HepG2 (cell line): ENCODE results near the gene GTF3C5. TPM values are rescaled to one million over a fixed set of nuclear protein-coding genes. Genes with fewer than 3 reads are reported as not detected.

Experiments
- ATAC-seq: fragments of 200-7000 bp; cut with Tn5 transposase; 3 replicates; pipeline ENCODE4 v1.9.1; 2020; ENCODE audit warnings: mild to moderate bottlenecking, moderate library complexity
- BruUV-seq: library from RNA; stranded (reverse); fragments of 400-500 nt; replicated peaks from 2 replicates; lab custom pipeline; 2021; lab: Mats Ljungman, UMichigan
- CTCF ChIA-PET: fragments of 300-600 bp; formaldehyde crosslinking; extraction: SDS; loops from one replicate; lab custom pipeline; 2021; ENCODE audit warnings: low total read pairs, inconsistent platforms, low intra/inter-chr PET ratio; lab: Yijun Ruan, JAX
- POLR2A ChIA-PET: fragments of 350-600 bp; sonication (Branson Sonifier 250); formaldehyde crosslinking; loops from one replicate; lab custom pipeline; 2020; ENCODE audit warnings: antibody characterized with exemption, inconsistent platforms; lab: Yijun Ruan, JAX
- DNase-seq: peaks from one replicate; pipeline ENCODE4 v3.0.0-alpha.2; 2015; ENCODE audit warnings: low spot score
- FAIRE-seq: peaks from 3 replicates; lab custom pipeline; 2011; peaks lifted over from hg19 to GRCh38; lab: Jason Lieb, UNC
- H2AFZ ChIP-seq: one replicate; pipeline ENCODE4 v1.6.1; 2011; ENCODE audit warnings: low read length, inconsistent platforms
- H3K27ac ChIP-seq: fragments of 300-600 bp; 3 replicates; pipeline ENCODE4 v1.8.0; 2011; ENCODE audit warnings: mixed run types, mild to moderate bottlenecking, mixed read lengths, low read length, inconsistent platforms; ENCODE audit not compliant: insufficient read depth; ENCODE audit errors: extremely low read length
- H3K27me3 ChIP-seq, 2 experiments: fragments of 200-600 bp in 1 of 2; 2 replicates in 1 of 2; 3 replicates in 1 of 2; pipeline versions ENCODE4 v1.6.0 to v1.8.0; 2011; ENCODE audit warnings: low read length in 2 of 2, mild to moderate bottlenecking in 2 of 2, moderate library complexity in 2 of 2, inconsistent platforms in 1 of 2; ENCODE audit not compliant: insufficient read depth in 2 of 2, control insufficient read depth in 1 of 2
- H3K36me3 ChIP-seq, 2 experiments: fragments of 200-600 bp in 1 of 2; replicated peaks in 1 of 2; 2 replicates in 1 of 2; 3 replicates in 1 of 2; pipeline versions ENCODE4 v1.5.1 to v1.8.0; 2011; ENCODE audit warnings: low read length in 2 of 2, inconsistent platforms in 1 of 2; ENCODE audit not compliant: insufficient read depth in 2 of 2, control insufficient read depth in 1 of 2
- H3K4me1 ChIP-seq: 2 replicates; pipeline ENCODE4 v1.5.1; 2012; ENCODE audit warnings: low read length, inconsistent platforms; ENCODE audit not compliant: insufficient read depth
- H3K4me2 ChIP-seq: 2 replicates; pipeline ENCODE4 v1.6.0; 2011; ENCODE audit warnings: low read depth, low read length, inconsistent platforms
- H3K4me3 ChIP-seq, 3 experiments: fragments of 200-600 bp in 1 of 3; sonication (generic), shearing (Covaris generic) in 1 of 3; replicated peaks in 1 of 3; 2 replicates each; pipeline ENCODE4 v1.5.1; 2011 to 2016; ENCODE audit warnings: low read length in 3 of 3, inconsistent platforms in 2 of 3, low read depth in 2 of 3, mild to moderate bottlenecking in 2 of 3, control low read depth in 1 of 3, mixed read lengths in 1 of 3; ENCODE audit not compliant: insufficient read depth in 1 of 3
- H3K79me2 ChIP-seq: one replicate; pipeline ENCODE4 v1.6.1; 2011; ENCODE audit warnings: low read length, inconsistent platforms; ENCODE audit not compliant: insufficient read depth
- H3K9ac ChIP-seq: 2 replicates; pipeline ENCODE4 v1.6.0; 2011; ENCODE audit warnings: mild to moderate bottlenecking, low read depth, low read length, inconsistent platforms; ENCODE audit not compliant: insufficient read depth
- H3K9me3 ChIP-seq: 2 replicates; pipeline ENCODE4 v1.5.1; 2012; ENCODE audit warnings: mild to moderate bottlenecking, low read length
- H4K20me1 ChIP-seq: 2 replicates; pipeline ENCODE4 v1.6.0; 2011; ENCODE audit warnings: inconsistent platforms, mild to moderate bottlenecking, low read length, moderate library complexity; ENCODE audit not compliant: insufficient read depth
- HMGXB3 ChIP-seq: sonication (generic); formaldehyde crosslinking; IDR thresholded peaks from 2 replicates; pipeline ENCODE4 v1.4.0; 2020; ENCODE audit warnings: missing genetic modification reagents, borderline replicate concordance
- RXRA ChIP-seq: sonication (generic); formaldehyde crosslinking; IDR thresholded peaks from 2 replicates; pipeline ENCODE4 v1.5.1; 2020; ENCODE audit warnings: missing genetic modification reagents
- SKI ChIP-seq: fragments of 450-650 bp; IDR thresholded peaks from one replicate; pipeline ENCODE4 v1.6.1; 2018; ENCODE audit warnings: mild to moderate bottlenecking; ENCODE audit not compliant: partially characterized antibody
- ZFP36 ChIP-seq: fragments of 150-350 bp; IDR thresholded peaks from 2 replicates; pipeline ENCODE4 v1.6.1; 2018; ENCODE audit warnings: borderline replicate concordance, low read length, low read depth; ENCODE audit not compliant: partially characterized antibody
- ZNF468 ChIP-seq: sonication (generic); formaldehyde crosslinking; IDR thresholded peaks from 2 replicates; pipeline ENCODE4 v1.8.0; 2022; ENCODE audit warnings: mild to moderate bottlenecking, moderate library complexity, missing genetic modification reagents
- ZNF549 ChIP-seq: sonication (generic); formaldehyde crosslinking; IDR thresholded peaks from 2 replicates; pipeline ENCODE4 v1.5.0; 2020; ENCODE audit warnings: missing genetic modification reagents
- ZNF790 ChIP-seq: sonication (generic); formaldehyde crosslinking; IDR thresholded peaks from 2 replicates; pipeline ENCODE4 v1.8.0; 2022; ENCODE audit warnings: missing genetic modification reagents, mild to moderate bottlenecking, borderline replicate concordance
- WGBS: methylation state at CpG from one replicate; pipeline ENCODE4 v1.1.6; 2017; ENCODE audit warnings: low lambda C conversion rate; 5-methylcytosine and 5-hydroxymethylcytosine counted together
- in situ Hi-C: cut with HindIII; loops from 2 replicates; pipeline ENCODE4 v1.10.0; 2017; ENCODE audit warnings: low pct_unique_long_range_greater_than_20kb; ENCODE audit not compliant: extremely low pct_ligation_motif_present
- intact Hi-C: fragments of 100-400 bp; cut with micrococcal nuclease; formaldehyde crosslinking; loops from one replicate; pipeline ENCODE4 v1.10.0; 2022; ENCODE audit not compliant: unreplicated experiment
- polyA plus RNA-seq, 8 experiments: library from polyadenylated mRNA; depleted of rRNA in 3 of 8; stranded (reverse) in 7 of 8; unstranded in 1 of 8; fragments of >200 nt; fragmentation: Illumina TruSeq in 4 of 8; extraction: Trizol in 4 of 8; gene quantifications; 2 replicates each; pipeline versions ENCODE4 v1.2.1 to v1.2.3, GENCODE V29; 2011 to 2016; ENCODE audit warnings: low read depth in 4 of 8, missing spikeins in 1 of 8, mixed read lengths in 1 of 8; ENCODE audit not compliant: insufficient read depth in 1 of 8
- total RNA-seq, 5 experiments: library from RNA; depleted of rRNA; stranded (reverse); fragments of >200 nt; fragmentation: Illumina TruSeq; extraction: Trizol; gene quantifications; 2 replicates each; pipeline ENCODE4 v1.2.3, GENCODE V29; 2016; ENCODE audit warnings: low read depth in 1 of 5

GTF3C5 gene
- total and polyA plus RNA-seq, 2 of the 13 experiments (the other 11 are each of a cell fraction or from before 2014, with no cell fraction given), result 66.9 to 92.6 TPM

GRCh38 chr9:133041958-133042357, 11.2 kb downstream of the GTF3C5 start (continued):
- TF ChIP-seq HMGXB3 (CRISPR knock-in tag), result no peak
- no peak for TF ChIP-seq ZNF468

GRCh38 chr9:133042676-133043075, 11.9 kb downstream of the GTF3C5 start:
- intact Hi-C loops, result loop anchor here (5.0 kb wide), 1 partner anchor 105 kb away; no protein-coding TSS in a partner anchor
- H3K79me2 ChIP-seq, result peaks cover 15% of the 10 kb centered on the region
- ChIA-PET POLR2A (no interaction called here), CTCF (no interaction called here)
- no peak overlapping the region for H2AFZ ChIP-seq
- H3K9me3 ChIP-seq, result no peaks in the 10 kb centered on the region
- peaks cover 29 to 59% of the 10 kb centered on the region in 2 experiments for H3K36me3 ChIP-seq
- no TSS peak for BruUV-seq
- H3K27me3 ChIP-seq, result no peaks in the 10 kb centered on the region
- H3K9ac ChIP-seq, result no peak overlapping the region
- H3K4me2 ChIP-seq, result no peak overlapping the region
- no peak for FAIRE-seq
- ATAC-seq, result no peak
- H3K27ac ChIP-seq, result no peak overlapping the region
- DNase-seq, result no peak
- no peak overlapping the region for H3K4me3 ChIP-seq
- TF ChIP-seq ZFP36 (no peak), ZNF790 (no peak), SKI (no peak), ZNF549 (CRISPR knock-in tag) (no peak), RXRA (CRISPR knock-in tag) (no peak)
- H4K20me1 ChIP-seq, result 0 out of 2 replicates have a peak, but pooled peaks cover 2% of the 10 kb centered on the region
- H3K4me1 ChIP-seq, result no peaks in the 10 kb centered on the region
- in situ Hi-C loops, result loop anchor here (10.0 kb wide), 1 partner anchor 102 kb away; no protein-coding TSS in a partner anchor
- WGBS, result 96% methylated on average over 7 of the region's 8 CpGs
